ENCODE data around the gene MXD1.

MXD1 gene

GRCh38 chr2:69977186-69977585 is 62.3 kb downstream of the MXD1 start:
- no peak for DNase-seq (ENCODE audit: low read depth, low spot score)

DNA sequence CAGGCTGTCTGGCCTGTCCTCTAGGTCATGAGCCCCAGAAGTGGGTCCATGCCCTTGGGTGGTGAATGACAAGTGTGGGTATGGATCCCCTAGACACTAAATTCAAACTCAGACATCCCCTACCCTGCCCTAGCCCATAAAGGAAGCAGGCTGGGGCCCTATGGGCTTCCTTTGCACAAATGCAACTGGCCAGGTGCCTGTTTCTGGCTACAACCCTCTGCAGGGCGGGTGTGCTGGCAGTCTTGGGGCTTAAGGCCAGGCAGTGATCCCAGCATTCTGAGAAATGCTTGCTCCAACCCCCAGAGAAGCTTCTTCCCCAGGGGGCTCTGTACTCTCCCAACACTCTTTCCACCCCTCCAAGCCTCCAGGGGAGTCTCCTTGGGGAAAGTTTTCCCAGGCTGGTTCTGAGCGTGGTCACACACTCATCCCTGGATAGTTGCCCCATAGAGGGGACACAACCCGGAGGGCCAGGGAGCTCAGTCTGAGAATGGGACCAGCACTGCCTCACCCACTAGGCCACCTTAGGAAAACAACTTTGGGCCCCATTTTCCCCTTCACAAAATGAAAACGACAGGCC is 63.1 kb downstream of the MXD1 start:
- no peak for DNase-seq (ENCODE audit: low read depth, low spot score)

- DNase-seq (ENCODE audit: low read depth, low spot score) = no peak
These were observed 65.2 kb downstream of the MXD1 start for GRCh38 chr2:69979902-69980807.

DNA sequence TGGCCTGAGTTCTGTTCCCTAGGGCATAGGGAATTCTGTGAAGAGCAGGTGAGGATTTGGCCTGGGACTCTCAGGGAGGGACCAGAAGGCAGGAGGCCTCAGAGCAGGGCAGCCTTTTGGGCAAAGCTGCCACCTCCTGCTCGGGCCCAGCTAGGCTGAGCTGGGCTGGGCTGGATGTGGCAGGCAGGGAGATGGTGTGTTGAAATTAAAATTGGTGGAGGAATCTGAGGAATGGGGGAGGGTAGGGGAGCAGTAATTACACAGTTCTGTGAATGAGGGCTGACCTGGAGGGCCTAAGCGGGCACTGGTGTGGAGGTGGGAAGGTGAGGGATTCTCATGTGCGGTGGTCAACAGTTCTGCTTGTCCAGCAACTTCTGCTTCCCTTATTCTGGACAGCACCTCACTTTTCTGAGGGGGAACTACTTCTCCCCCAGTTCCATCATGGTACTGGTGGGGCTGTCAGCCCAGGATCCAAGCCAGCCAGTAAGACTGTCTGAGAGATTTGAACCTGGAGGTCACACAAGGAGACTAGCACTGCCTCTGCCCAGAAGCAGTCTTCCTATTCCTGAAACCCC is 68.6 kb downstream of the MXD1 start:
- no peak for DNase-seq (ENCODE audit: low read depth, low spot score)

- DNase-seq (ENCODE audit: low read depth, low spot score) = no peak
These were observed 70.3 kb downstream of the MXD1 start for GRCh38 chr2:69985216-69985615.

DNA sequence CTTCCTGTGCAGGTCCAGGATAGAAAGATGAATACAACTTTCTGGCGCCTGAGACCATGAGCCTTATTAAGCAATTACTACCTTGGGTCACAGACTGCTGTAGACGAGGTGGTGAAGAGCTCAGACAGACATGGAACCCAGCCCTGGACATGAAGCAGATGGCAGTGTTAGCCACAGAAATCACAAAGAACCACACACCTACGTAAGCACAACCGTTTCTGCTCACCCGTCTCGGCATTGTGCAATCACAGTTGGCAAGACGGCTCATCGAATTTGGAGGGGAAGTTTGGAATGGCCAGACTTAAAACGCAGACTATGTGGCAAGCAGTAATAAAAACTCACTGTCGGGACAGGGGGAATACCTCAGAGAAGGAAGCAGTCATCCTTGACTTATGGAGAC is 70.8 kb downstream of the MXD1 start:
- no peak for DNase-seq (ENCODE audit: low read depth, low spot score)

DNA sequence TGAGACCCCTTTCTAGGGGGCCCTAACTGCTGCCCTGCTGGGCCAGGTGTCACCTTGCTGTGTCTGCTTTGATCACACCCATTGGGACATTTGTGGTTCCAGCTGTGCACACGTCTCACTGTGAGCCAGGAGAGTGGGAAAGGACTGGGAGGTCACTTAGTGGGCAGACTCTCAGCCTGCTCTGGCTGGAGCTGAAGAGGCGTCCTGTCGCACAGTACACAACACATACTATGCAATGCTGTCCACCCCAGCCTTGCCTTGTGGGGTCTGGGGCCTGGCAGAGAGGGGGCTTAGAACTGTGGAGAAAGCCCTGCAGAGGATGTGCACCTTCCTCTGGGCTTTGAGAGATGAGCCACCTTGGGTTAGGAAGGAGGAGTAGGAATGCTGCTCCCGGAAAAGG is 71.8 kb downstream of the MXD1 start:
- no peak for DNase-seq (ENCODE audit: low read depth, low spot score)

- no peak for DNase-seq (ENCODE audit: low read depth, low spot score)
These were observed 73.3 kb downstream of the MXD1 start for GRCh38 chr2:69988086-69988635.

- DNase-seq (ENCODE audit: low read depth, low spot score) = no peak
These were observed 74.1 kb downstream of the MXD1 start for GRCh38 chr2:69989009-69989408.

DNA sequence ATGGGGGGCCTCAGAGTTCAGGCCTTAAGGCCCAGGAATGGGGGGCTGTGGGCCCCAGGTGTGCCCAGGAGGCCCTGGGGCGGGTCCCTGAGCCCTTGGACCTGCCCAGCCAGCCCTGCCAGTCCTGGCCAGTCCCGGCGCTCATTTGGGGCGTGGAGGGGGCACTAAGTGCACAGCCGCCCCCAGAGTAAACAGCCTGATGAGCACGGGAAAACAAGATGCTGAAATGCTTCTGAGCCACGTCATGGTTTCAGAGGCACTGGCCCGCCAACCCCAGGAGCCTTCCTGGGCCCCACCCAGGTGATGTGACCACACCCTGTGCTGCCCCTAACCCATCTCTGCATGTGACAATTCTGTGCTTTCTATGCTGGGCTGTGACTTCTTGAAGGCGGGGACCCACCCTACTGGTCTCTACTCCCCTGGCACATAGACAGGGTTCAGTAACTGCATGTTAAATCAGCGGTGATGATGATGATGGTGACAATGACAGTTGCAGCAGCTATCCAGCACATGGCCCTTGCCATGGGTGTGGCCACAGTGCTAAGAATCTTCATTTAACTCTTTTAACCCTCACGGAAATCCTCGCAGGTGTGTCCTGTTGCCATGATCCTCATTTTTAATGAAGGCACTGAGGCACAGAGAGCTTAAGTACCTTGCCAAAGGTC is 74.7 kb downstream of the MXD1 start:
- no peak for DNase-seq (ENCODE audit: low read depth, low spot score)

Data from brain pericyte (primary cell).